ENCODE measurements around the gene FAM222A.
"Not testable (repeated sequence)": the region's sequence is repeated elsewhere in the genome, so short reads cannot be mapped to it uniquely, and the experiment has no call there.

FAM222A gene

DNA sequence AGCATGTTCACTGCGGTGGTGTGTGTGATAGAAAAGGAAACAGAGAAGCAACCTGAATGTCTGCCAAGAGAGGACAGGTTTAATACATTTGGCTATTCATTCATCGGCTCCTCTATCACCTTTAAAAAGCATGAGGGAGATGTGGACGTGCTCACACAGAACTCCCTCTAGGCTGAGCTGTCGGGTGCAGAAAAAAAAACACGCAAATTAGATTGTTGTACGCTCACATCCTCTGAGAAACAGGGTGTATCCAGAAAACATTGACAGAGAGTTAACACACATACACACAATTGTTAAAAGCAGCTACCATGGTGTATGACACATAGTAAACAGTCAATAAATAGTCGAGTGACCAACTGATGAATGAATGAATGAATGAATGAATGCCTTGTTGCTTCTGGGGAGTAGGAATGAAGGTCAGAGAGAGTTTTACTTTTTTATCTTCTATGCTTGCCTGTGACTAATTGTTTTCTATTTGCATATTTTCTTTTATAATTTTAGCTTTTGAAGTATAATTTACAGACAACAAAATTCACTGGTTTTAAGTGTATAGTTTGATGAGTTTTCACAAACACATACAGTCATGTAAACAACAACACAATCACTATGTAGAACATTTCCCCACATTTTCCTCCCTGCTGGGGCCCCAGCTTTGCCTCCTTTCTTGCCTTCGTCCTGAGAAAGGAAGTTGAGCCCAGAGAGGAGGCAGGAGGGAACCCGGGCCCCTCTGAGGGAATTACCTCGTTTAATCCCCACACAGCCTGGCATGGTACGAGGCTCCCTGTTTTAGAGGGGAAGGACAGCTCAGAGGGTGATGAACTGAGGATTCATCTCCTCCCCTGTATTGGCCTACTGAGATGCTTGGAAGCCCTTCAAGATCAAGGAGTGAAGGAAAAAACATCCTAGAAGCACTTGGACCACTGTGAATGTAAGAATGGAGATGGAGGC is 19.7 kb upstream of the FAM222A start:
- DNase-seq = no peak

DNA sequence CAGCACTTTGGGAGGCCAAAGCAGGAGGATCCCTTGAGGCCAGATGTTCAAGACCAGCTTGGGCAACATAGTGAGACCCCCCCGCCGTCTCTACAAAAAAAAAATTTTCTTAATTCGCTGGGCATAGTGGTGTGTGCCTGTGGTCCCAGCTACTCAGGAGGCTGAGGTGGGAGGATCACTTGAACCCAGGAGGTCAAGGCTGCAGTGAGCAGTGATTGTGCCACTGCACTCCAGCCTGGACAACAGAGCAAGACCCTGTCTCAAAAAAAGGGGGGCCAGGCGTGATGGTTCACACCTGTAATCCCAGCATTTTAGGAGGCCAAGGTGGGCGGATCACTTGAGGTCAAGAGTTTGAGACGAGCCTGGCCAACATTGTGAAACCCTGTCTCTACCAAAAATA is 19.0 kb upstream of the FAM222A start:
- not testable (repeated sequence) for DNase-seq

DNA sequence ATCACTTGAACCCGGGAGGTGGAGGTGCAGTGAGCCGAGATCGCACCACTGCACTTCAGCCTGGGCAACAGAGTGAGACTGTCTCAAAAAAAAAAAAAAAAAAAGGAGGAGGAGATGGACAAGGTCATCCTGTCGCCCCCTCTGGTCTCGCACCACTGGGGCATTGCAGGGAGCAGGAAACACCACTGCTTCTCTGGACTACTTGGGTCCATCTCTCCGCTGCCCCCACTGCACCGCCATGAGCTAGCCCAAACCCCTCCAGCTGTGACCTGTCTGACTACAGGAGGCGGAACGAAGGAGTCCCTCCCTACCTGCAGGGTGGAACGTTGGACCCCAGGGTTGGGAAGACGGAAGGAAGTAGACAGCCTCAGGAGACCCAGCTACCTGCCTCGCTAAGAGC is 18.2 kb upstream of the FAM222A start:
- no peak for DNase-seq

DNA sequence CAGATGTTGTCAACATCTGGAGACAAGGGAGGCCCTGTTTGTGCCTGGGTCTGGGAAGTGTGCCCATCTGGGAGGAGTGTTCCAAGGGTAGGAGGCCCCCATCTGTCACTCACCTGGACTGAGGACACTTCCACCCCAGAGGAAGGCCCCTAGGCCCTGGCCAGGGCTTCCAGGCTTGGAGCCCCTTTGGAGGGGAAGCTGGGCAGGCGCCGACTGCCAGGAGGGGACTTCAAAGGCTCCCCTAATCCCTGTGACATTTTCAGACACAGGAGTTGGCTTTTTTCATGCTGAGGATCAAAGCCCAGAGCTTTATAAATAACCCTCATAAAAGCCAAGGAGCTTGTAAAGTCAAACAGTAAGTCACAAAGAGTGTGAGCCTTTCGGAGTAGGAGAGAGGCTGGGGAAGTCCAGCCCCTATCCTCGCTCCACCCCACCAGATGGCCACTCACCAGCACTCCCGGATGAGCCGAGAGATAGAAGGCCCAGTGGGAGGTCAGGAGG is 17.6 kb upstream of the FAM222A start:
- no peak for DNase-seq

DNA sequence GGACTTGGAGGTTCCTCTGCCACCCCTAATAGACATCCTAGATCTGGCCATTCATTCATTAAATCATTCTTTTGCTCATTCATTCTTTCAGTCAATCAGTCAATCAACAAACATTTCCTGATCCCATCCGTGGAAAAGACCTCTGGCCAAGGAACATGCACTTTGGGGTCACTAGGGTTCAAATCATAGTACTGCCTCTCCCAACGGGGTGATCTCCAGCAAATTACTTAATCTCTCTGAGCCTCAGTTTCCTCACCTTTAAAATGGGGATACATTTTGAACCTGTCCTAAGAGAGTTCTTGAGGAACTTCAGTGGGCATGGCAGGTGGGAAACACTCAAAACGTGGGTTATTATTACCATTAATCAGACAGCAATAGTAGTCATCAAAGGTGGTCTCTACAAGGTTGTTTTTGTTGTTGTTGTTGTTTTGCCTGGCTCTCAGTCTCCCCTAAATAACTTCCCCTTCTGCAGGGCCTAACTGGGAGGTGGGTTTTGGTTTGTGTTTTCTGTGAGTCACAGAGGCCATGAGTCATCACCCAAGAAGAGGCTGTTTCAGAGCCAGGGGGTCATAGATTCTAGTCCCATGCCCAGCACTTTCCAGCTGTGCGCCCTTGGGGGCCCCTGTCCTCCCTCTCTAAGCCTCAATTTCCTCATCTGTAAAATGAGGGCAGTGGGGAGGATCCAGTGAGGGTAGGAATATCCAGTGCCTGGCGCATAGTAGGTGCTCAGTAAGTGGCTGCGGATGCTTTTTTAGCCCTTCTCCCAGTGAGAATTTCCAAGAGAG is 16.9 kb upstream of the FAM222A start:
- DNase-seq = no peak

DNA sequence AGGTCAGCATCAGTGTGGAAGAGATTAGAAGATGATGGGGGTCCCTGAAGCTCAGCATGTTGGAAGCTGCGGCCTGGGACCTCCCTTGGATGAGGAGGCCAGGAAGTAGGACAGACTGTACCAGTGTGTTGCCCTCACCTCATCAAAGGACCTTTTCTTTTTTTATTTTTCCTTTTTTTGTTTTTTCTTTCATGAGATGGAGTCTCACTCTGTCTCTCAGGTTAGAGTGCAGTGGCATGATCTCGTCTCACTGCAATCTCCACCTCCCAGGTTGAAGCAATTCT is 16.4 kb upstream of the FAM222A start:
- DNase-seq = no peak

DNA sequence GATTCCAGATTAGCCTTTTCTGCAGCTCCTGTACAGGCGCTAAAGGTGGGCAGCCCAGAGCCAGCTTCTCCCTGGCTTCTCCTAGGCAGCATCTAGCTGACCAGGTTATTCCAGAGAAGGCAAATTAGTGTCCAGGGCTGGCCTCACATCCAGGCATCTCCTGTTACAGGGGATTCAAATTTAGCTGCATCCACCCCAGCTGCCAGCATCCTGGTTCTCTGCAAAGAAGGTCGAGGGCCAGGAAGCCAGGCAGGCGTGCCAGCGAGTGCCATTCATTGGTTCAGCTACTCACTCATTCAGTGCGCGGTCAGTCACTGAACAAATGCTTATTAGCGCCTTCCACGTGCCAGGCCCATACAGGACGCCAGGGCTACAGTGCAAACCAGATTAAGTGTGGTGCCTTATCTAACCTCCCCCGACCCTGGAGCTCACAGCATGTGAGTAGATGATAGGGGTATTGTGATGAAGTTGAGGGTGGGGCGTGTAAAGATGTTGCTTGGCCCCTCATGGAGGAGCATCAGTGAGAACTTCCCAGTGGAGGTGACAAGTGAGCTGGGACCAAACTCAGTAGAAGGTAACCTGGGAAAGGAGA is 15.7 kb upstream of the FAM222A start:
- no peak for DNase-seq

DNA sequence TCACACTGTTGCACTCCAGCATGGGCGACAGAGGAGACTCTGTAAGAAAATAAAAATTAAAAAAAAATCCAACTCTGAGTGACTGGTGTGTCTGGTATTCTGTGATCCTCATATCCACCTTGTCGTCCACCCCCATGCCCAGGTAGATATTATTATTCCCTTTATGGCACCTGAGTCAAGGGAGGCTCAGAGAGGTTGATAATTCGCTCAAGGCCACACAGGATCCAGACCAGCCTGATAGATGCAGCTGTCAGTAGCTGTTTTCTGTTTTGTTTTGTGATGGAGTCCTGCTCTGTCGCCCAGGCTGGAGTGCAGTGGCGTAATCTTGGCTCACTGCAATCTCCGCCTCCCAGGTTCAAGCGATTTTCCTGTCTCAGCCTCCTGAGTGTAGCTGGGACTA is 14.8 kb upstream of the FAM222A start:
- DNase-seq = no peak

DNA sequence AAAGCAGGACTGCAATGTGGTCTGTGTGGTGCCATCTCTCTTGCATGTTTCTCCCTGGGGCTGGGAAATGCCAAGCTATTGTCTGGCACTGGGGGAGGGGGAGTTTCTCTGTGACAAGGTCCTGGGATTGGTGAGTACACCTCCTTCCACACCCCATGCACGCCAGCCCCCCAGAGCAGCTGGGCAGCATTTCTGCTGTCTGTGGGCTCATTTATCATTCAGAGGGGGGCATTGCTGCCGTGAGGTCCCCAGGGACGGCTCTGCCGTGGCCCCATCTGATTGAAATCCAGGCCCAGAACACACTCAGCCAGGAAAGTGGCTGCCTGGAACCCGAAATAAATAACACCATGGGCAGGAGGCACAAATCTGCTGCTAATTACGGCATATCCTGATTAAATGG is 12.6 kb upstream of the FAM222A start:
- DNase-seq = no peak

DNA sequence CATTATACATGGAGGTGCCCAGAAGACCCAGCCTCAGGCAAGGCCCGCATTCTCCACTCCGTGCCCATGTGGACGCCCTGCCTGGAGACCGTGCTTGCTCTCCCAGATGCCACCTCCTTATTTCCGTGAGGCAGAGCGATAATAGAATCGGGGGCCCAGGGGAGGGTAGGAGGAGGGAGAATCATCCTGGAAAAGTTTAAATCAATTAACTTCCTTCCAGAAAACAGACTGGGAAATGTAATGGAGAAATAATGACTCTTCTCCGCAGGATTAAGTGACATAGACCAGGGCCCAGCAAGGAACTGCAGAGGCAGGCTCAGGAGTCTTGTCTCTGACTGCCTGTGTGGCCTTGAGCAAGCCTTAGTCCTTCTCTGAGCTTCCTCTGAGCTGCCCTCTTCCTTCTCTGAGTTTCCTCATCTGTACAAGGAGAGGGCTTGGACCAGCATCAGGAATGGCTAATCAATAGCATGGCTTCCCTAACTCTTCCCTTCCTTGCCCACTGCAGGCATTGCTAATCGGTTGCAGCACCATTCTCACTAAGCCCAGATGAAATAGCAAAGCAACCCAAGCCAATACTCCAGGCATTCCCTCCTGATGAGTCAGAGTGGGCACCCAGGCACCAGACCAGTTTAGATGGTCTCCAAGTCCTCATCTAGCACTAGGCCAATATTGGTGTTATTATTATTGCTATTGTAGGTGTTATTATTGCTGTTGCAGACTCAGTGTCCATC is 11.3 kb upstream of the FAM222A start:
- no peak for DNase-seq

DNA sequence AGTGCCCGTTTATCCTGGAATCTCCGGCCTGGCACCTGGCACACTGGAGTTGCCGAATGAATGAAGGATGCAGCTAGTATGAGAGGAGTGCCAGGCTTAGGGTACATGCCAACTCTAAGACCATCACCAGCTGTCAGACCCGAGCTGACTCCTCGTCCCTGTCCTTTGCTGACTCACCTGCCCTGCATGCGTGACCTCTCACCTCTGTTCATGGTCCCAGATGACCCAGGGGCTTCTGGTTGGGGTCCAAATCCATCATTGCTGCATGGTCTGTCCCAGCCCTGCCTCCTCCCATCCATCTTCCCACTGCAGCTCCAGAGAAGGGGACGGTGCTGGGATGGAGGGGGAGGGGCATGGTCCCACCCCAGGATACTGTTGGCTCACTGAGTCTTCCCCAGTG is 9.9 kb upstream of the FAM222A start:
- no peak for DNase-seq

DNA sequence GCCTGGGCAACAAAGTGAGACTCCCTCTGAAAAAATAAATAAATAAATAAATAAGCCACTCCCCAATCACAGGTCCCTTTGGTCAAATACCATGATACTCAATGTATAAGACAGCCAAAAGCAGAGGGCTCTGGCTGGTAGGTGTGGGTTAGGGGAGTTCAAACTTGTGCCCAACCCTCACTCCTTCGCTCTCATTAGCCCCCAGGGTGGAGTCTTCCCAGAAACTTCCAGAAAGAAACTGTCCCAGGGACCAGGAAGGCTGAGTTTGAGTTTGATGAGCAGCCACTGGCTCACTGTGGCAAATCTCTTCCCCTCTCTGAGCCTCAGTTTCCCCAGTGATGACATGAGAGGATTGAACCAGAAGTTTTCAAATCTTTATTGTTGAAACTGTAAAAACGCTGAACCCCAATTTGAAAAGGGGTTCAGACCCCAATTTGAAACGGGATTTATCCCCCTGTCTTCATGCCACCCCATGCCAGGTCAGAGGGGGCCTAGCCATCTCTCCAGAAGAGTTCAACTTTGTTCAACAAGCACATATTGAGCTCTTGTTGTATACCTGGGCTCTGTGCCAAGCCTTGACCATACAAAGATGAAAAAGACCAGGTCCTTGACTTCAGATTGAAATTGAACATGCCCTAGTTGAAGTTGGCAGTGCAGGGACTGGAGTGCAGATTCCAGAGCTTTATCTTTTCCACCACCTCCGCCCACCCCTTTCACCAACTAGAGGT is 9.1 kb upstream of the FAM222A start:
- no peak for DNase-seq

DNA sequence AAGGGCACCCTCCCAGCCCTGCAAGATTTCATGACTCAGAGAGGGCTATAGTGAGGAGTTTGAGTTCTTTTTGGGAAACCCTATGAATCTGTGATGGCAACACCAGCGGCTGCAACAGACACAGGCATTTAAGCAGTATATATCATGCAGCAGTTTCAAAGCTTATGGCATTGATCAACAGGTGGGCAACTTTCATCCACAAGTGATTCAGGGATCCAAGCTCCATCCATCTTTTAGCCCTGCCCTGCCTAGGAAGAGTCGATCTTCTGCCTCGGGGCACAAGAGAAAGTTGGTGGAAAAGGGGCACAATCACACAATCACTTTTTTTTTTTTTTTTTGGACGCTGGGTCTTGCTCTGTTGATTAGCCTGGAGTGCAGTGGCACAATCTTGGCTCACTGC is 8.3 kb upstream of the FAM222A start:
- DNase-seq = no peak

DNA sequence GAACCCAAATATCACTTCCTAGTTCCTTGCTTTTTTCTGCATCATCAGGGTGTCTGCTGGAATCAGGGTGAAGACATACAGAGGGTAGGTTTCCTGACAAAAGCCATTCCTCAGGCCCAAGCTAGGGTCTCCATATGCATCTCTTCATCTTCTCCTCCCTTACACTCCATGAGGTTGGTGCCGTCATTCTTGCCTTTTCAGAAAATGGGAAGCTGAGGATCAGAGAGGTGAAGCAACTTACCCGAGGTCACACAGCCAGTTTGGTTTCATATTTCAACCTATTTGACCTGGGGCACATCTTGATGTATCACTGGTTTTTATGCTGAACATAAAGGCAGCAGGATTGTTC is 7.3 kb upstream of the FAM222A start:
- DNase-seq = no peak

DNA sequence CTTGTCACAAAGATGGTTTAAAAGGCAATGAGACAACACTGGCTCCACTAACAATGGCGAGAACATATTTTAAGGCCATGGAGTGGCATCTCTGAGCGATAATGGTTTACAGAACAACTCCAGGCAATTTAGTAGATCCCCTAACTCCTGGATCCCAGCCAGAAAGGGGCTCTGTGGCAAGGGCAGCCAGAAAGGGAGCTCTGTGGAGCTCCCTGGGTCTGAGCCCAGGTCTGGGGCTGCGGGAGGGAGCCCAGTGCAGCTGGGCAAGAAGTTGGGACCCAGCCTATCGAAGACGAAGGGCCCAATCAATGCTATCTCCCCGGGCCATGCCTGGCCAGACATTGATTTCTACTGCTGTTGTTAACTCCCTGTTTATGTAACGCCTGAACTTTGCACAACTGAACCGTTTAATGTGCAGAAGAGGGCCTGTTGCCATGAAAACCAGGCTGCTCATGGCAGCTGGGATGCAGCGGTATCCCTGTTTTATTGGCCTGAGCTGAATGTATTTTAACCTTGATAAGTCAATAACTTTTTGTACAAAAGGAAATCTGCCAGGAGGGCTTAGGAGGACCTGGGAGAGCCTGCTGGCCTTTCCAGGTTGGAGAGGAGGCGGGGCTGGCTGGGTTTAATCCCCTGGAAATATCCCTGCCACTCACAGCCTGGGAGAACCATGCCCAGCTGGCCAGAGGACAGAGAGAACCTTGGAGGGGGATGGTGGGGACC is 6.7 kb upstream of the FAM222A start:
- DNase-seq = no peak

DNA sequence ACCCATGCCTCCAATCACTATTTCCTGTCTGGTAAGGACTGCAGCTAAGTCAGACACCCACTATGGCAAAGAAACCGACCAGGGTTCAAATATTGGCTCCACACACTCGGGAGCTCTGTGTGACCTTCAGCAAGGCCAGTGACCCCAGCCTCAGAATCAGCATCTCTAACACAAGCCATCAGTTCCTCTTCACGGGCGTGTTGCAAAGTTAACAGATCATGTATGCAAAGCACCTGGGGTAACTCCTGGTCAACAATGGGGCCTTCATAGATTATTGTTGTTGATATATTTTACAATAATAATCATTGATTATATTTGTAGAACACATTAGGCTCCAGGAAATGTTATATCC is 6.2 kb upstream of the FAM222A start:
- no peak for DNase-seq

DNA sequence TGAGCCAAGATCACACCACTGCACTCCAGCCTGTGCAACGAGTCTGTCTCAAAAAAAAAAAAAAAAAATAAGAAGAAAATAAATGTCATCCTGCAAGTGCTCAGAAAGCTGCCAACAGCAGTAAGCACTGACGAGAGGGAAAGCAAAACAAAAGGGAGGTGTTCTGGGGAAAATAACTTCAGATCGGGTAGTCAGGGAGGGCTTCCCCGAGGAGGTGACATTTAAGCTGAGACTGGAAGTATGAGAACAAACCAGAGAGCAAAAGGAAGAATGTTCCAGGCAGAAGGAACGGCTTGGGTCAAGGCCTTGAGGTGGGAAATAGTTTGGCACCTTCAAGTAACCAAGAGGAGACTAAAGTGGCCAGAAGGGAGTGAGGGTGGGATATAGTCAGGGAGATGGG is 4.7 kb upstream of the FAM222A start:
- DNase-seq = no peak

DNA sequence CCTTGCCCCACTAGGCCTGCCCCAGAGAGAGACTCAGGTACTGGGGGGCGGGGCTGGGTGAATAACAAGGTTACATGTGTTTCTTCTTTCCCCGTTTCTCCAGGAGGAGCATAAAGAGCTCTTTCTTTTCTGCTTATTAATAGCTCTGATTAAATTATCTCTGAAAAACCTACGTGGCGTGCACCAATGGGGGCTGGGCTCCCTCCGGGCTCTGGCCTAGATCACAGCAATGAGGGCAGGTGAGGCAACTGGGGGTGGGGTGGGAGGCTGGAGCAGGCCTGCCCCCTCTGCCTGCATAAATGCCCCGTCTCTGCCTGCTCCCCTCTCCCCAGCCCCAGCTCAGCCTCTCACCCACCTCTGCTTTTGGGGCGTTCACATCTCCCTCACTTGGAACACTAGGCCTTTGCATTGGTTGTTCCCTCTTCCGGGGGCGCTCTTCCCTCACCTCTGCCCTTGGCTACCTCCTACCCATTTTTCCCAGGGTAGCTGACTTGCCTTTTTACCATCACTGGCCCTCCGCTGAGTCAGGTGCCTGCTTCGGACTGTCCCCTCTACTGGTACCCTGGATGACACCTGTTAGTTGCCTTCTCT is 4.1 kb upstream of the FAM222A start:
- DNase-seq = no peak

DNA sequence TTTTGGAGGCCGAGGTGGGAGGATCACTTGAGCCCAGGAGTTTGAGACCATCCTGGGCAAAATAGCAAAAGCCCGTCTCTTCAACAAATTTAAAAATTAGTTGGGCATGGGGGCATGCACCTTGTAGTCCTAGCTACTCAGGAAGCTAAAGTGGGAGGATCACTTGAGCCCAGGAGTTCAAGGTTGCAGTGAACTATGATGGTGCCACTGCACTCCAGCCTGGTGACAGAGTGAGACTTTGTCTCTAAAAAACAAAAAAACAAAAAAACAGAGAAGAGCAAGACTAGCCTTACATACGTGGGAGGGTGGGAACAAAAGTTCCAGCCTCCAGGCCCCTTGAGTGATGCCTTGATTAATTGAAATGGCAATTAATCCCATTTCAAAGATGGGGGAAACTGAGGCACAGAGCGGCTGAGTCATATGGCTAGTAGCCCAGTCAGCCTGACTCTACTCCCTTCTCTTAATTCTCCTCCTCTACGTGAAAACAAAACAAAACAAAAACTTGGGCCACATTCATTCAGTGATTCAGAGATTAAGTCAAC is 3.3 kb upstream of the FAM222A start:
- DNase-seq = no peak

DNA sequence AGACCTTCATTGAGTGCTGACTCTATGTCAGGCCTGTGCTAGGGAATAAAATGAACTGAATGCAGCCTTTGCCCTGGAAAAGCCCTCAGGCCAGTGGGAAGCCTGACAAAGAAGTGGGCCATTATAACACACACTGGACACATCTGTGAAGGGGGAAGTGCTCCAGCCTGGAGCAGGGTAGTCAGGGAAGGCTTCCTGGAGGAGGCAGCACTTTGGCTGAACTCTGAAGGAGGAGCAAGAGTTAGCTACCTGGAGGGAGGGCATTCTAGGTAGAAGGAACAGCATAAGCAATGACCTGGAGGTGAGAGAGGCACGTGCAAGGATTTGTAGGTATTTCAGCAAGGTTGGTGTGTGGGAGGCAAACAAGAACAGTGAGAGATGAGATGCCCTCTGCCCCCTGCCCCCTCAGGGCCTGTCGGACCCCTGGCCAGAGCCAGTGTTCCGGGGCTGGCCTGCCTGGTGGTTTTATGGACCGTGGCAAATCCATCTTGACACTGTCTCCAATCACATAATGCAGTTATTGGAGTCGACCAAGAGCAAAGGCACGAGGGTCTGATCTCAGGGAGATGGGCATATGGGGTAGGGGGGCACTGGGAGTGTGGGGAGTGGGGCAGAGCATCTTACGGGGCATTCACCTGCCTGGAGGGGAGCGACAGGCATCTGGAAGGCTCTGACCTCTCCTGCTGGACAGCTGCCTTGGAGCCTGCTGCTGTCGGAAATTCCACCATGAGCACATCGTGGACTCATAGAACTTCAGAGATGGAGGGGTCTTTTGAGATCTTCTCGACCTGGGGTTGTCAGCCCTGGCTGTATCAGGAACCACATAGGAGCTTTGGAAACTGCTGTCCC is 2.7 kb upstream of the FAM222A start:
- no peak for DNase-seq
